ENCODE data around the gene HNRNPL.

DNA sequence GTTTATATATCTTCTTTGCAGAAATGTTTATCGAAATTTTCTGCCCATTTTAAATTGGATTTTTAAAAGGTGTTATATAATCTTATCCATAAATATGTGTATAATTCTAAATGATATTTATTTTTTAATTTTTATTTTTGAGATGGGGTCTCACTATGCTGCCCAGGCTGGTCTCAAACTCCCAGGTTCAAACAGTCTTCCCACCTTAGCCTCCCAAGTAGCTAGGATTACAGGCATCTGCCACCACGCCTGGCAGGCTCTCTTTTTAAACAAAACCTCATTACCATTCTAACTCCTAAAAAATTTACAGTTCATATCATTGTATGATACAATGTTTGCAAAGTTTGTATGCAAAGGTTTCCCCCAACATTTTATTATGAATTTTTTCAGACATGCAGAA is 53.6 kb downstream of the HNRNPL start:
- no peak for TF ChIP-seq CTCF (conservative IDR thresholded peaks at IDR 0.05; ENCODE audit: low read depth, low read length)
- TF ChIP-seq EZH2 (IDR thresholded peaks at IDR 0.05; ENCODE audit: borderline replicate concordance, low read depth, low read length, poor library complexity, severe bottlenecking), result no peak

Data from A673 (cell line).